Urinary bladder (tissue), 4 donors: ENCODE measurements around the gene LIME1. TPM values are rescaled to one million over a fixed set of nuclear protein-coding genes. Genes with fewer than 3 reads are reported as not detected.

Experiments used
- DNase-seq: peaks from one replicate; pipeline ENCODE4 v3.0.0-alpha.2; 2015; ENCODE audit errors: extremely low spot score
- H3K27ac ChIP-seq: one replicate; pipeline ENCODE4 v1.5.1; 2013; ENCODE audit warnings: low read depth, mild to moderate bottlenecking, moderate library complexity
- H3K36me3 ChIP-seq: one replicate; pipeline ENCODE4 v1.6.1; 2013; ENCODE audit warnings: mild to moderate bottlenecking, moderate library complexity; ENCODE audit not compliant: insufficient read depth
- H3K4me1 ChIP-seq: one replicate; pipeline ENCODE4 v1.6.1; 2013; ENCODE audit warnings: mild to moderate bottlenecking, moderate library complexity; ENCODE audit not compliant: insufficient read depth
- H3K4me3 ChIP-seq: one replicate; pipeline ENCODE4 v1.5.1; 2013; ENCODE audit warnings: low read depth, low read length
- WGBS: extraction: QIAGEN DNeasy Blood & Tissue Kit; methylation state at CpG from one replicate; pipeline ENCODE4 v1.1.7; 2013; 5-methylcytosine and 5-hydroxymethylcytosine counted together
- polyA plus RNA-seq: library from polyadenylated mRNA; stranded (reverse); fragments of 200-250 nt; gene quantifications from one replicate; pipeline ENCODE4 v1.2.3, GENCODE V29; 2013
- total RNA-seq: library from RNA; depleted of rRNA; stranded (reverse); fragments of >200 nt; gene quantifications from one replicate; pipeline ENCODE4 v1.2.3, GENCODE V29; 2014
- donor health status: healthy with polysubstance abuse.
- donor health status: healthy.

Gene LIME1
- total and polyA plus RNA-seq, 2 donors = 1.1 to 7.9 TPM

DNA sequence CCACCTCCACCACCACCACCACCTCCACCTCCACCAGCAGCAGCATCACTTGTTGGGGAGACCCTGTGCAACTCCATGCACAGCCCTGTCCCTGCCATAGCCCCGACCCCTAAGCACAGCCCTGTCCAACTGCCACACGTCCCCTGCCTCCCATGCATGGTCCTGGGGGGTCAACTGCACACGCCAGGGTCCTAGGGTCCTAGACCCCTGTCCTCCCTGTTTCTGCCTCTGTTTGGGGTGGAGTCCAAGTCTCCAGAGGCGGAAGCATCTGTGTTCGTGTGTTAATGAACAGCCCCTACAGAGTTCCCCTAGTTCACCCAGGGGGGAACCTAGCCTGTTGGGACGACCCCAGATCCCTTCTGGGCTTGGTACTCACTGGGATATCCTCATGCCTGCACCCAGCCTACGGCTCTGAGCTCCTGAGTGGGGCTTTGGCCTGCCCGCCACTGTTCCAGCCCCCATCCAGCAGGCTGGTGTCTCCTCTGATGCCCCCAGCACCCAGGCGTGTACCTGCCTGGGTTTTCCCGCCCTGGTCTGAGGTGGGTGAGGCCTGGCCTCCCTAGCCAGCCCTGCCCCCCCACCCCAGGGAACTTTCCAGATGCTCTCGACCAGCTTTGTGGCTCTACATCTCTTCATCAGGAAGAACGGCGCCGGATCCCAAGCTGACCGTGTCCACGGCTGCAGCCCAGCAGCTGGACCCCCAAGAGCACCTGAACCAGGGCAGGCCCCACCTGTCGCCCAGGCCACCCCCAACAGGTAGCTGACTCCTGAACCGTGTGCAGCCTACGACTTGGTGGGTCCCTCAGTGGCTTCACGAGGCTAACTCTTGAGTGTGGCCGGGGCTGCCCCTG is 42.5 kb upstream of the LIME1 start:
- DNase-seq = no peak
- Histone ChIP-seq H3K36me3 (no peaks in the 10 kb centered on the region), H3K27ac (no peak overlapping the region), H3K4me3 (no peak overlapping the region), H3K4me1 (no peaks in the 10 kb centered on the region)
- 92% methylated on average over 21 of the region's 21 CpGs for WGBS

DNA sequence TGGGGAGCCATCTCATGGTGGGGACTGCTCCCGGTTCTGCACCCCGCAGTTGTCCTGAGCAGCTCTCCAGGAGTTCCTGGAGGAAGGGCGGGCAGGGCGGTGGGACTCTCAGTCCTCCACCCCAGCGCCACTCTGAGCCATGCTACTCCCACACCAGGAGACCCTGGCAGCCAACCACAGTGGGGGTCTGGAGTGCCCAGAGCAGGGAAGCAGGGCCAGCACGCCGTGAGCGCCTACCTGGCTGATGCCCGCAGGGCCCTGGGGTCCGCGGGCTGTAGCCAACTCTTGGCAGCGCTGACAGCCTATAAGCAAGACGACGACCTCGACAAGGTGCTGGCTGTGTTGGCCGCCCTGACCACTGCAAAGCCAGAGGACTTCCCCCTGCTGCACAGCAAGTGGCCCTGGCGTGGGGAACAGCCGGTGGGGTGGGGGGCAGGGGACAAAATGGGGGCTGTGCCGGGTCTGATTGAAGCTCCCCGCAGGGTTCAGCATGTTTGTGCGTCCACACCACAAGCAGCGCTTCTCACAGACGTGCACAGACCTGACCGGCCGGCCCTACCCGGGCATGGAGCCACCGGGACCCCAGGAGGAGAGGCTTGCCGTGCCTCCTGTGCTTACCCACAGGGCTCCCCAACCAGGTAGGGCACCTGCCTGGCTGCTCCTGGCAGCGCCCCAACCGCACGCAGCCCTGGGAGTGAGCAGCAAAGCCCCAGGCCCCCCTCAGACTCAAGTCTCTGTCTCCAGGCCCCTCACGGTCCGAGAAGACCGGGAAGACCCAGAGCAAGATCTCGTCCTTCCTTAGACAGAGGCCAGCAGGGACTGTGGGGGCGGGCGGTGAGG is 41.7 kb upstream of the LIME1 start:
- H3K27ac ChIP-seq = no peak overlapping the region
- no peak overlapping the region for H3K4me3 ChIP-seq
- WGBS = 88% methylated on average over 37 of the region's 37 CpGs
- no peaks in the 10 kb centered on the region for H3K4me1 ChIP-seq
- no peak for DNase-seq
- no peaks in the 10 kb centered on the region for H3K36me3 ChIP-seq

DNA sequence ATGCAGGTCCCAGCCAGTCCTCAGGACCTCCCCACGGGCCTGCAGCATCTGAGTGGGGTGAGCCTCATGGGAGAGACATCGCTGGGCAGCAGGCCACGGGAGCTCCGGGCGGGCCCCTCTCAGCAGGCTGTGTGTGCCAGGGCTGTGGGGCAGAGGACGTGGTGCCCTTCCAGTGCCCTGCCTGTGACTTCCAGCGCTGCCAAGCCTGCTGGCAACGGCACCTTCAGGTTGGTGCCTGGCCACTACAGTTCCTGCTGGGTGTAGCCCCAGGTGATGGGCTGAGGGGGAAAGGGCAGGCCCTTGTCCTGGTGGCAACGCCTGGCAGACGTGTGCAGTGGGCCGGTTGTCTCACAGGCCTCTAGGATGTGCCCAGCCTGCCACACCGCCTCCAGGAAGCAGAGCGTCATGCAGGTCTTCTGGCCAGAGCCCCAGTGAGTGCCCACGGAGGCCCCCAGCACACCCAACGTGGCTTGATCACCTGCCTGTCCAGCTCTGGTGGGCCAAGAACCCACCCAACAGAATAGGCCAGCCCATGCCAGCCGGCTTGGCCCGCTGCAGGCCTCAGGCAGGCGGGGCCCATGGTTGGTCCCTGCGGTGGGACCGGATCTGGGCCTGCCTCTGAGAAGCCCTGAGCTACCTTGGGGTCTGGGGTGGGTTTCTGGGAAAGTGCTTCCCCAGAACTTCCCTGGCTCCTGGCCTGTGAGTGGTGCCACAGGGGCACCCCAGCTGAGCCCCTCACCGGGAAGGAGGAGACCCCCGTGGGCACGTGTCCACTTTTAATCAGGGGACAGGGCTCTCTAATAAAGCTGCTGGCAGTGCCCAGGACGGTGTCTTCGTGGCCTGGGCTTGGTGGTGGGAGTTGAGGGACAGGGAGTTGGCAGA is 40.8 kb upstream of the LIME1 start:
- Histone ChIP-seq H3K36me3 (no peaks in the 10 kb centered on the region), H3K4me3 (no peak overlapping the region), H3K4me1 (no peaks in the 10 kb centered on the region), H3K27ac (no peak overlapping the region)
- 80% methylated on average over 25 of the region's 25 CpGs for WGBS
- DNase-seq = no peak

DNA sequence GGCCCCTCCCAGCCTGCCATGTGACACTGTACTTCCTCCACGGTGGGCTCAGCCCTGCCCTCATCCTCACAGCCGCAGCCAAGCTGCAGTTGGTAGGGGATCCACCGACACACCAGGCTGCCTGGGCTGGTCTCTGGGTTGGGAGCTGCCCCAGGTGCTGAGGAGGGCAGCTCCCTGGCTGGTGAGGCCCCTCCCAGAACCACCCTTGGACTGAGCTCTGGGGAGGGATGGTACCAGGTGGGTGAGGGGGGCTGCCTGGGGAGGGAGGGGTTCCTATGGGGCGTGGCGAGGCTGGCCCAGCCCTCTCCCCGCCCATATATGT is 40.2 kb upstream of the LIME1 start:
- H3K4me3 ChIP-seq = no peak overlapping the region

DNA sequence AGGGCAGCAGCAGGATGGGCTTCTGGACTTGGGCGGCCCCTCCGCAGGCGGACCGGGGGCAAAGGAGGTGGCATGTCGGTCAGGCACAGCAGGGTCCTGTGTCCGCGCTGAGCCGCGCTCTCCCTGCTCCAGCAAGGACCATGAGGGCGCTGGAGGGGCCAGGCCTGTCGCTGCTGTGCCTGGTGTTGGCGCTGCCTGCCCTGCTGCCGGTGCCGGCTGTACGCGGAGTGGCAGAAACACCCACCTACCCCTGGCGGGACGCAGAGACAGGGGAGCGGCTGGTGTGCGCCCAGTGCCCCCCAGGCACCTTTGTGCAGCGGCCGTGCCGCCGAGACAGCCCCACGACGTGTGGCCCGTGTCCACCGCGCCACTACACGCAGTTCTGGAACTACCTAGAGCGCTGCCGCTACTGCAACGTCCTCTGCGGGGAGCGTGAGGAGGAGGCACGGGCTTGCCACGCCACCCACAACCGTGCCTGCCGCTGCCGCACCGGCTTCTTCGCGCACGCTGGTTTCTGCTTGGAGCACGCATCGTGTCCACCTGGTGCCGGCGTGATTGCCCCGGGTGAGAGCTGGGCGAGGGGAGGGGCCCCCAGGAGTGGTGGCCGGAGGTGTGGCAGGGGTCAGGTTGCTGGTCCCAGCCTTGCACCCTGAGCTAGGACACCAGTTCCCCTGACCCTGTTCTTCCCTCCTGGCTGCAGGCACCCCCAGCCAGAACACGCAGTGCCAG is 39.7 kb upstream of the LIME1 start, which contains the start of gene TNFRSF6B:
TNFRSF6B (plus strand) TSS at position 25 of the 729 bp plus-strand sequence; CDS start at position 141, 116 bp downstream.
- H3K4me3 ChIP-seq = no peak within 1 kb of the TSS
- no peaks in the 10 kb centered on the region for H3K4me1 ChIP-seq
- 17% methylated on average over 52 of the region's 52 CpGs for WGBS
- no peak for DNase-seq
- no peak within 1 kb of the TSS for H3K27ac ChIP-seq
- no peaks in the 10 kb centered on the region for H3K36me3 ChIP-seq

More for the DNA sequence above, 40.2 kb upstream of the LIME1 start:
- 35% methylated on average over 6 of the region's 6 CpGs for WGBS
- Histone ChIP-seq H3K27ac (no peak overlapping the region), H3K4me1 (no peaks in the 10 kb centered on the region), H3K36me3 (no peaks in the 10 kb centered on the region)
- no peak for DNase-seq

DNA sequence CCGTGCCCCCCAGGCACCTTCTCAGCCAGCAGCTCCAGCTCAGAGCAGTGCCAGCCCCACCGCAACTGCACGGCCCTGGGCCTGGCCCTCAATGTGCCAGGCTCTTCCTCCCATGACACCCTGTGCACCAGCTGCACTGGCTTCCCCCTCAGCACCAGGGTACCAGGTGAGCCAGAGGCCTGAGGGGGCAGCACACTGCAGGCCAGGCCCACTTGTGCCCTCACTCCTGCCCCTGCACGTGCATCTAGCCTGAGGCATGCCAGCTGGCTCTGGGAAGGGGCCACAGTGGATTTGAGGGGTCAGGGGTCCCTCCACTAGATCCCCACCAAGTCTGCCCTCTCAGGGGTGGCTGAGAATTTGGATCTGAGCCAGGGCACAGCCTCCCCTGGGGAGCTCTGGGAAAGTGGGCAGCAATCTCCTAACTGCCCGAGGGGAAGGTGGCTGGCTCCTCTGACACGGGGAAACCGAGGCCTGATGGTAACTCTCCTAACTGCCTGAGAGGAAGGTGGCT is 39.1 kb upstream of the LIME1 start:
- no peak for DNase-seq
- no peak overlapping the region for H3K27ac ChIP-seq

DNA sequence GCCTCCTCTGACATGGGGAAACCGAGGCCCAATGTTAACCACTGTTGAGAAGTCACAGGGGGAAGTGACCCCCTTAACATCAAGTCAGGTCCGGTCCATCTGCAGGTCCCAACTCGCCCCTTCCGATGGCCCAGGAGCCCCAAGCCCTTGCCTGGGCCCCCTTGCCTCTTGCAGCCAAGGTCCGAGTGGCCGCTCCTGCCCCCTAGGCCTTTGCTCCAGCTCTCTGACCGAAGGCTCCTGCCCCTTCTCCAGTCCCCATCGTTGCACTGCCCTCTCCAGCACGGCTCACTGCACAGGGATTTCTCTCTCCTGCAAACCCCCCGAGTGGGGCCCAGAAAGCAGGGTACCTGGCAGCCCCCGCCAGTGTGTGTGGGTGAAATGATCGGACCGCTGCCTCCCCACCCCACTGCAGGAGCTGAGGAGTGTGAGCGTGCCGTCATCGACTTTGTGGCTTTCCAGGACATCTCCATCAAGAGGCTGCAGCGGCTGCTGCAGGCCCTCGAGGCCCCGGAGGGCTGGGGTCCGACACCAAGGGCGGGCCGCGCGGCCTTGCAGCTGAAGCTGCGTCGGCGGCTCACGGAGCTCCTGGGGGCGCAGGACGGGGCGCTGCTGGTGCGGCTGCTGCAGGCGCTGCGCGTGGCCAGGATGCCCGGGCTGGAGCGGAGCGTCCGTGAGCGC is 38.5 kb upstream of the LIME1 start:
- no peak overlapping the region for H3K4me3 ChIP-seq
- H3K36me3 ChIP-seq = no peaks in the 10 kb centered on the region
- no peak overlapping the region for H3K27ac ChIP-seq
- H3K4me1 ChIP-seq = no peaks in the 10 kb centered on the region
- 85% methylated on average over 40 of the region's 40 CpGs for WGBS
- DNase-seq = no peak

More for the DNA sequence above, 39.1 kb upstream of the LIME1 start:
- Histone ChIP-seq H3K4me1 (no peaks in the 10 kb centered on the region), H3K36me3 (no peaks in the 10 kb centered on the region), H3K4me3 (no peak overlapping the region)
- 62% methylated on average over 7 of the region's 7 CpGs for WGBS

DNA sequence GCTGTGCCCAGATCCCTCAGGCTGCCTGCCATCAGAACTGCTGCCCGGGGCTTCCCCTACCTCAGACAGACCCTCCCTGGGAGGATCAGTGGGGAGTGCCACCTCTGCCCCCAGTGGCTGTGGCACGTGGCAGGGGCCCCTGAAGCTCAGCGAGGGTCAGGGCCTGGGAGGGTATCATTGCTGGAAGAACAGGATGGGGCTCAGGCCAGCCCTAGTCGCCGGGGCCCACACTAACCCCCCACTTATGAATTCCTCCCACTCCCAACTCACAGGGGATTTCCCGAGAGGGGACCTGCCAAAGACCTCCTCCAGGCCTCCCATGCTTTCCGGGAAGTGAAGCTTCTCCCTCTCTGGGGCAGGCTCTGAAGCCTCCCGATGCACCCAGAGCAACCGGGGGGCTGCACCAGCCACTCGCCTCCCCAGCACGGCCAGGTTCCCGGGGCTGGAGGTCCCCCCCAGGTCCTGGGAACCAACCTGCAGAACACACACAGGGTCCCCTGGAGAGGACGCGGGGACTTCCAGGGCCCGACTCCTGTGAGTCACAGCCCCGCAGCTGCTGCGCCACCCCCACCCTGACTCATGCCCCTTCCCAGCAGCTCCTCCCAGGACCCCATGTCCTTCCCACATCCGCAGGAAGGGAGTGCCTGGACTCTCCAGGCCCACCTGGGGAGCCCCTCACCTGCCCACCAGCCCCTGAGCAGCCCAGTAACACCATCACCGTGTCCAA is 37.6 kb upstream of the LIME1 start:
- Histone ChIP-seq H3K27ac (no peak overlapping the region), H3K4me3 (no peak overlapping the region), H3K36me3 (no peaks in the 10 kb centered on the region), H3K4me1 (no peaks in the 10 kb centered on the region)
- DNase-seq = no peak
- 54% methylated on average over 19 of the region's 19 CpGs for WGBS

DNA sequence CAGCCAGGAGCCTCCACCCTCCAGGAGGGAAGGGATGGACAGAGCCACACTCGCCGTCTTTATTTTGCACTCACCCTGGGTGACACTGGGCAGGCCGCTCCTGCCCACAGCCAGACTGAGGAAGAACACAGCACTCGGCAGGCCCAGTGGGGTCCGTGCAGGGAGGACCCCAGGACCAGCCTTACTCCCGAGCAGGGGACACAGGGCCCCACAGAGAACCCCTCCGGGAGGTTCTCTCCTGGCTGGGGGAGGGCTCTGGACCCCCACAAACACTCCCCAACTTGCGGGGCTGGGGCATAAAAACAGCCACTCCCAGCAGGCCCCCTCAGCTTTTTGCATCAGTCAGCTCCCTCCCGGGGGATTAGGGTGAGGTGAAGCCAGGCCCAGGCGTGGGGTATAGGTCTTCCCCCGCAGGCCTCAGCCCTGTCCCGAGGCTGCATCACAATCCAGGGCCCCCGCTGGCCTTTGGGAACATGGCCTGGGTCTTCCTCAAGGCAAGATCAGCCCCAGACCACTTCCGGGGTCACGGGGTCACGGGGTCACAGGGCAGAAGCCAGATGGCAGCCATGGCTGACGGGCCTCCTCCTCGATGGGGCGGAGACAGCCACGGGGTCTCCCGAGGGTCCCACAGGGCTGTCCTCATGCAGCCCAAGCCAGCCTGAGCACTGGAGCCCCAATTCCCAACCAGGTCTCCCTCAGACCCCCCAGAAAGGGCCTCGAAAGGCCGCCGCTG is 36.8 kb upstream of the LIME1 start:
- Histone ChIP-seq H3K27ac (no peak overlapping the region), H3K4me1 (no peaks in the 10 kb centered on the region), H3K36me3 (no peaks in the 10 kb centered on the region), H3K4me3 (no peak overlapping the region)
- DNase-seq = no peak
- 78% methylated on average over 24 of the region's 24 CpGs for WGBS

DNA sequence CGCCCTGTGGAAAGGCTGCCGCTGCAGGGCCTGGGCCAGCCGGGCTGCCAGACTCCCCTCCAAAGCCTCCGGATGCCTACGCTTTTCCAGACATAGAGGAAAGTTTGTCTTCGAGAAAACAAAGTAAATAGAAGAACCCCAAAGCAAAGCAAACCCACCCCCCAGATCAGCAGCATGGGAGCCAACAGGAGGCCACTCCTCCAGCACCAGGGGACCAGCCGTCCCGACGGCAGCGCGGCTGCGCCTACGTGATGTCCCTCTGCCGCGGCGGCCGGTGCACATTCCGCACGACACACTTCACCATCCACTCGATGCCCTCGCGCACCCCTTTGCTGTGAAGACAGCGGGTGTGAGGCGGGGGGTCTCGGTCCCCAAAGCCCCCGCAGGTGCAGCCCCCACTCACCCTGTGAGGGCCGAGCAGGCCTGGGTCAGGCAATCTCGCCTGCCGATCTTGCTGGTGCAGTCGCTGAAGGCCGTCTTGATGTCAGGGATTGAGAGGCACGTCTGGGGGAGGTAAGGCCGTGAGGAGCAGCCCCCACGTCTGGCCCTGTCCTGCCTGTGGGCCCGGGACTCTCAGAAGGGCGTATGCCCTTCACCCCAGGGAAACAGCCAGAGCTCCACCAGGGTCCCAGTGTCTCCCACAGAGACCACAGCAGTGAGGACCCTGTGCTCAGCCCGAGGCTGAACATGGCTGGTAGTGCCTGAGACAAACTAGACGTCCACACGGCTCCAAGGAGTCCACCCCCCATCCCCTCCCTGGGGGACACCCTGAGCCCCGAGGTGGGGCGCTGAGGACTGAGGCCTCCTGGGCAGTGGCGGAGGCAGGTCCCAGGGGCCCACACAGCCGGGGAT is 36.0 kb upstream of the LIME1 start:
- Histone ChIP-seq H3K4me1 (no peaks in the 10 kb centered on the region), H3K4me3 (no peak overlapping the region), H3K27ac (no peak overlapping the region), H3K36me3 (no peaks in the 10 kb centered on the region)
- no peak for DNase-seq
- WGBS = 84% methylated on average over 43 of the region's 43 CpGs

DNA sequence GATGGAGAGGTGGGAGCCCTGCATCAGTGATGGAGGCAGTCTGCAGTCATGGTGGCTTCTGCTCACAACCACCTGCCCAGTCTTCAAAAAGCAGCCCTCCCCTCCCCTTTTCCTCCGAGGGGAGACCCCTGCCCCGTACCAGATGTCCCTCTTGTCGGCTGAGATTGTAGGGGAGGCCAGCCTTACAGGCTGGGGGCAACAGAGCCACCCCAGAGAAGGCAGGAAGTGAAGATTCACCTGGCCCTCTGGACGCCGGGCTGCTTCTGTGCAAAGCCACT is 35.5 kb upstream of the LIME1 start:
- DNase-seq = no peak
- H3K4me3 ChIP-seq = no peak overlapping the region
- 77% methylated on average over 5 of the region's 5 CpGs for WGBS
- no peaks in the 10 kb centered on the region for H3K4me1 ChIP-seq
- H3K27ac ChIP-seq = no peak overlapping the region
- H3K36me3 ChIP-seq = peaks cover 2% of the 10 kb centered on the region
